Measurements from ENCODE around the gene MR1. TPM values are rescaled to one million over a fixed set of nuclear protein-coding genes. Genes with fewer than 3 reads are reported as not detected.
A peak's percentile ranks its signal among the peaks of the same experiment; 100 is the strongest.

The MR1 gene
- total RNA-seq, 1 experiment from 2014 or later, result 13.3 TPM

GRCh38 chr1:181086091-181086490, 52.3 kb downstream of the MR1 start:
- no peak for DNase-seq (ENCODE audit: low read depth)
- in situ Hi-C loops (cut with HindIII; ENCODE audit: low pct_unique_long_range_greater_than_20kb, low sequenced_read_pairs), result no loop called here

GRCh38 chr1:181086926-181087325, 53.1 kb downstream of the MR1 start:
- DNase-seq (ENCODE audit: low read depth), result no peak
- in situ Hi-C loops (cut with HindIII; ENCODE audit: low pct_unique_long_range_greater_than_20kb, low sequenced_read_pairs), result no loop called here

GRCh38 chr1:181087400-181087901, 53.7 kb downstream of the MR1 start:
- no peak for DNase-seq (ENCODE audit: low read depth)
- in situ Hi-C loops (cut with HindIII; ENCODE audit: low pct_unique_long_range_greater_than_20kb, low sequenced_read_pairs), result no loop called here

GRCh38 chr1:181088079-181089016, 54.6 kb downstream of the MR1 start, which contains the start of gene IER5:
TSS of gene IER5 (plus strand) at chr1:181088700. CDS start at chr1:181088903, 203 bp downstream.
- DNase-seq (ENCODE audit: low read depth), result peak; percentile 97
- in situ Hi-C loops (cut with HindIII; ENCODE audit: low pct_unique_long_range_greater_than_20kb, low sequenced_read_pairs), result no loop called here

GRCh38 chr1:181089017-181089675, 55.4 kb downstream of the MR1 start:
- in situ Hi-C loops (cut with HindIII; ENCODE audit: low pct_unique_long_range_greater_than_20kb, low sequenced_read_pairs), result no loop called here

GRCh38 chr1:181089676-181090544, 56.1 kb downstream of the MR1 start:
- in situ Hi-C loops (cut with HindIII; ENCODE audit: low pct_unique_long_range_greater_than_20kb, low sequenced_read_pairs), result no loop called here
- peak; percentile 61 for DNase-seq (ENCODE audit: low read depth)

More at GRCh38 chr1:181089017-181089675, 55.4 kb downstream of the MR1 start:
- DNase-seq (ENCODE audit: low read depth), result no peak

- in situ Hi-C loops (cut with HindIII; ENCODE audit: low pct_unique_long_range_greater_than_20kb, low sequenced_read_pairs), result no loop called here
- no peak for DNase-seq (ENCODE audit: low read depth)
These were observed 56.9 kb downstream of the MR1 start for GRCh38 chr1:181090641-181091126.

- in situ Hi-C loops (cut with HindIII; ENCODE audit: low pct_unique_long_range_greater_than_20kb, low sequenced_read_pairs), result no loop called here
- no peak for DNase-seq (ENCODE audit: low read depth)
These were observed 57.7 kb downstream of the MR1 start for GRCh38 chr1:181091309-181092040.

- no peak for DNase-seq (ENCODE audit: low read depth)
- in situ Hi-C loops (cut with HindIII; ENCODE audit: low pct_unique_long_range_greater_than_20kb, low sequenced_read_pairs), result no loop called here
These were observed 58.3 kb downstream of the MR1 start for GRCh38 chr1:181092056-181092455.

GRCh38 chr1:181092883-181093458, 59.2 kb downstream of the MR1 start:
- in situ Hi-C loops (cut with HindIII; ENCODE audit: low pct_unique_long_range_greater_than_20kb, low sequenced_read_pairs), result no loop called here
- no peak for DNase-seq (ENCODE audit: low read depth)

- DNase-seq (ENCODE audit: low read depth), result no peak
- in situ Hi-C loops (cut with HindIII; ENCODE audit: low pct_unique_long_range_greater_than_20kb, low sequenced_read_pairs), result no loop called here
These were observed 60.8 kb downstream of the MR1 start for GRCh38 chr1:181094416-181095212.

- in situ Hi-C loops (cut with HindIII; ENCODE audit: low pct_unique_long_range_greater_than_20kb, low sequenced_read_pairs), result no loop called here
These were observed 61.5 kb downstream of the MR1 start for GRCh38 chr1:181095260-181095659.

GRCh38 chr1:181095763-181096184, 62.0 kb downstream of the MR1 start:
- DNase-seq (ENCODE audit: low read depth), result no peak
- in situ Hi-C loops (cut with HindIII; ENCODE audit: low pct_unique_long_range_greater_than_20kb, low sequenced_read_pairs), result no loop called here

More at GRCh38 chr1:181095260-181095659, 61.5 kb downstream of the MR1 start:
- no peak for DNase-seq (ENCODE audit: low read depth)

GRCh38 chr1:181097242-181097641, 63.5 kb downstream of the MR1 start:
- no peak for DNase-seq (ENCODE audit: low read depth)
- in situ Hi-C loops (cut with HindIII; ENCODE audit: low pct_unique_long_range_greater_than_20kb, low sequenced_read_pairs), result no loop called here

- in situ Hi-C loops (cut with HindIII; ENCODE audit: low pct_unique_long_range_greater_than_20kb, low sequenced_read_pairs), result no loop called here
- no peak for DNase-seq (ENCODE audit: low read depth)
These were observed 65.6 kb downstream of the MR1 start for GRCh38 chr1:181099152-181100014.

Measured in Caki2 (cell line).